Peyer's patch (tissue), 4 donors: ENCODE results near the gene MBD2.

Experiments used
- POLR2A ChIP-seq, 2 donors: fragments of 450-650 bp; IDR thresholded peaks; one replicate each; pipeline ENCODE4 v1.5.1; 2017; ENCODE audit warnings: antibody characterized with exemption in 2 of 2, mild to moderate bottlenecking in 2 of 2, moderate library complexity in 2 of 2
- TF ChIP-seq, protein P1 (sequence below), 6 experiments: fragments of 450-650 bp in 4 of 6; fragments of 200-600 bp in 2 of 6; sonication (generic) in 1 of 6; IDR thresholded peaks; one replicate each; pipeline ENCODE4 v1.5.1; 2017 to 2019; ENCODE audit warnings: antibody characterized with exemption in 6 of 6, mild to moderate bottlenecking in 3 of 6, moderate library complexity in 1 of 6

DNA sequence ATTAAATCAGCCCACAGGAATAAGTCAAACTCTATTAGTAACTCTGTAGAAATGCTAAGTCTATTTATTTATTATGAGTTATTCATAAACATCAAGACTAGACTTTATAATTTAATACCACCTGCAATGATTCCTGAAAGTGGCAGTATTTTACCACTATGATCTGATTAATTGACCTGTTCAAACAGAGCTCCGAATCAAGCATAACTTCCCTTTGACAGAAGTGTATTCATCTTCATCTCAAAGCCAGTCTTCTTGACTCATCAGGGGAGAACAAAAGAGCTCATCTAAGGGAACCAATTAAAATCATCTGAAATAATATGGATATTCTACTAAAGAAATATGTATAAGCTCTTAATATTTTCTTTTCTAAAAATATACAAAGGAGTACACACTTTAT lies 122.3 kb downstream of the MBD2 start:
- TF ChIP-seq, protein P1, sequence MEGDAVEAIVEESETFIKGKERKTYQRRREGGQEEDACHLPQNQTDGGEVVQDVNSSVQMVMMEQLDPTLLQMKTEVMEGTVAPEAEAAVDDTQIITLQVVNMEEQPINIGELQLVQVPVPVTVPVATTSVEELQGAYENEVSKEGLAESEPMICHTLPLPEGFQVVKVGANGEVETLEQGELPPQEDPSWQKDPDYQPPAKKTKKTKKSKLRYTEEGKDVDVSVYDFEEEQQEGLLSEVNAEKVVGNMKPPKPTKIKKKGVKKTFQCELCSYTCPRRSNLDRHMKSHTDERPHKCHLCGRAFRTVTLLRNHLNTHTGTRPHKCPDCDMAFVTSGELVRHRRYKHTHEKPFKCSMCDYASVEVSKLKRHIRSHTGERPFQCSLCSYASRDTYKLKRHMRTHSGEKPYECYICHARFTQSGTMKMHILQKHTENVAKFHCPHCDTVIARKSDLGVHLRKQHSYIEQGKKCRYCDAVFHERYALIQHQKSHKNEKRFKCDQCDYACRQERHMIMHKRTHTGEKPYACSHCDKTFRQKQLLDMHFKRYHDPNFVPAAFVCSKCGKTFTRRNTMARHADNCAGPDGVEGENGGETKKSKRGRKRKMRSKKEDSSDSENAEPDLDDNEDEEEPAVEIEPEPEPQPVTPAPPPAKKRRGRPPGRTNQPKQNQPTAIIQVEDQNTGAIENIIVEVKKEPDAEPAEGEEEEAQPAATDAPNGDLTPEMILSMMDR (IDR thresholded peaks at IDR 0.05) = no peak
- no peak for TF ChIP-seq POLR2A (IDR thresholded peaks at IDR 0.05)
